HT1080 (cell line): ENCODE measurements around the gene FAM174C. TPM values are rescaled to one million over a fixed set of nuclear protein-coding genes. Genes with fewer than 3 reads are reported as not detected.
"Not testable (repeated sequence)": the region's sequence is repeated elsewhere in the genome, so short reads cannot be mapped to it uniquely, and the experiment has no call there.

Experiments
- DNase-seq: peaks from one replicate; pipeline ENCODE4 v3.0.0-alpha.2; 2015; ENCODE audit warnings: low read depth
- total RNA-seq: library from RNA; depleted of rRNA; stranded (reverse); fragments of >200 nt; shearing (Covaris generic); gene quantifications from 2 replicates; pipeline ENCODE4 v1.2.3, GENCODE V29; 2014

The FAM174C gene
- total RNA-seq, 1 experiment from 2014 or later = 53.1 TPM

DNA sequence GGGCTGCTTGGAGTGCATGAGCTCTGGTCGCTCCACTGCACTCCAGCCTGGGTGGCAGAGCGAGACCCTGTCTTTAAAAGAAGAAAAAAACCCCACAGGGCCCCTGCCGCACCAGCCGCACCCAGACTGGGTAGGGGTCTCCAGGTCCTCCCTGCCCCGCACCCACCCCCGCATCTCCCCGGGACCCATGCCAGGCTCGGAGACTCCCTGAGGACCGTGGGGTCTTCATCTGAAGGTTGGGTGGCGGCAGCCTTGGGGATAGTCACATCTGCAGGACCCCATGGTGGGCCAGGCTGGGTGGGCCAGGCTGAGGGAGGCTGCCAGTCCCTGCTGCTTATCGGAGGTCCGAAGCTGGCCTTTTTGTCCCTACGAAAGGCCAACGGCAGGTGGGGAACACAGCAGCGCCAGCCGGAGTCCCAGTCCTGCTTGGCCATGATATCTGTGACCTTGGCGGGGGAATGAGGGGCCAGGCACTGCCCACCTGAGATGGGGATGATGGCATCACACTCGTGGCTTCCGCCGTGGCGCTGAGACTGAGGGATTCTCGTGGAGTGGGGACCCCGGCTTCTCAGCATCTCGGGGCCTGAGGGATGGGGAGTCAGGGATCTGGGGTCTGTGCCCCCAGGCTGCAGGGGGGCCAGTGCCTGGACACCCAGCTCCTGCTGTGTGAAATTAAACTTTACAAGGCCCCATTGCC lies 21.4 kb downstream of the FAM174C start:
- no peak for DNase-seq

DNA sequence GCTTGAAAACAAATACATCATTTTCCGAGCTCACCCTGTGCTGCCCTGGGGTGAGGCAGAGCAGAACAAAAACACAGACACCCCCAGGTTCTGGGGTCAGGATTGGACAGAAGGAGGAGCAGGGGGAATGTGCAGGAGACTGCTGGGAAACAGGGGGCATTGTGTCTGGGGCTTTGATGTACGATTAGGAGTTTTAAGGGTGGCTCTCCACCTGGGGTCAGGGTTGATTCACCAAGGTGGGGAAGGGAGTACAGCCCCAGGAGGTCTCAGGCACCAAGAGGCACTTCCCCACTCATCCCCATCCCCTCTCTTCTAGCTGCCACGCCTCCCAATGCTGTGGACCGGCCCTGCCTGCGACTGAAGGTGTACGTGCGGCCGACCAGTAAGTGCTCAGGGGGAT lies 22.9 kb downstream of the FAM174C start:
- DNase-seq = no peak

DNA sequence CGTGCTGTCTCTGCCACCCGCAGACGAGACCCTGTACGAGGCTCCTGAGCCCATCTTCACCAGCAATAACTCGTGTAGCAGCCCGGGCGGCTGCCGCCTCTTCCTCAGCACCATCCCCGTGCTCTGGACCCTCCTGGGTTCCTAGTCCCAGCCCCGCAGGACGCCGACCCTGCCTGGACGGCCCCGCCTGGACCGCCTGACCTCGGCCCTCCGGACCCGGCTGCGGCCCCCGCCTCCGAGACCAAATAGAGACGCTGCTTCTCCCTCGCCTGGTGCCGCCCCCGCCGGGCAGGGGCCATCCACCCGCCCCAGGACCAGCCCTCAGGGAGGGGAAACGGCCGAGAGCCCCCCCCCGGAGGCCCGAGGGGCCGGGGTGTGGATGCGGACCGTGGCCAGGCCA lies 24.5 kb downstream of the FAM174C start:
- no peak for DNase-seq

DNA sequence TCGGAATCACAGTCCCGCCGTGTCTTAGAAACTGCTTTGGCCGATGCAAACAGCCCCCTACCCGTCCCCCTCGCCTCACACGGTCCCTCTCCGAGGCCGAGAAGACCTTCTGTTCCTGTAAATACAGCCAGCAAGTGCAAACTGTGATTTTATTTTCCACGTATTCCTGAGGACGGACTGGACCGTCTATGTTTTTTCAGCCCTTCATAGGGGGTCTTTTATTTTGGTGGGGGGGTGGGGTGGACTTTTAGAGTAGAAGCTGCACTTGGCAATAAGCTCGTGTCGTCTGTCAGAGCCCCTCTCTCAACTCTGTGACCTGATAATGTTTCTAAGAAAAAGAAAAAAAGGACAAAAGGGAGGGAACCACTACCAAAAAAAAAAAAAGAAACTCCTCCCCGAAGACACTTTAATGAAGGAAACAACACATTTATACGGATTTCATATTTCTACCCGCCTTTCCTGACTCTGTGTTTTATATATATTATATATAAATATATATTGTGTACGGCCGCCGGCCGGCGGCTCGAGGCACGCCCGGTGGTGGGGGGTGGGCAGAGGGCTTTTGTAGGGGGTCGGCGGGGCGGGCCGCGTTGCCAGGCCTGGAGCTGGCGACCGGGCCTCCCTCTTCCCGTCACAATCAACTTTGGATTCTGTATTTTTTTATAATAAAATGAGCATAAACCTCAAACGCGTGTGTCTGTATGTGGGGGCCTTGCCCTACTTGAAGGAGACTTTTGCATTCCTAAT lies 25.6 kb downstream of the FAM174C start:
- DNase-seq = no peak

DNA sequence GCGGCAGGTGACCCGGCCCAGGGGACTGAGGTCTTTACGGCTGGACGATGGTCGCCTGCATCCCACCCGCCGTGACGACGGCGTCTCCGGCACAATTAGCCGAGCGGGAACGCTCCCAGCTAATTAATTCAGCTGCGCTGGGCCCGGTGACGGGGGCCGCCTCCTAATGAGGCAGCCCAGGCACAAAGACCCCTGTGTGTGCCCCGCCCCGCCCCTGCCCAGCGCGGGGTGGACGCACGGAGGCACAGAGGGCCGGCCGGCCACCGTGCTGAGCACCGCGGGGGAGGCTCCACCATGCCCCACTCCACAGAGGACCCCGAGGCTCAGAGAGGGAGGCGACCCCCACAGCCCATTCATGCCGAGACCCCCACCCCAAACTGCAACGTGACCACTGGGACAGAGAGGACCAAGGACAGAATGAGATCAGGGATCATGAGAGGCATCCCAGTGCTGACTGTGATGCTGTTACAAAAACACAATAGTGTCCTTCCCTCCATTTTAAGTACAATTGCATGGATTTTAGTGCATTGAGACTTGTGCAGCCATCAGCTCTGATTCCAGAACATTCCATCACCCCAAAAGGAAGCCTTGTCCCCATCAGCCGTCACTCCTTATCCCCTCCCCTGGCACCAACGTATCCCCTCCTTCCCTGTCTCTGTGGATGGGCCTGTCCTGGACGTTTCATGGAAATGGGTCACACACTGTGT lies 27.4 kb downstream of the FAM174C start:
- DNase-seq = no peak

DNA sequence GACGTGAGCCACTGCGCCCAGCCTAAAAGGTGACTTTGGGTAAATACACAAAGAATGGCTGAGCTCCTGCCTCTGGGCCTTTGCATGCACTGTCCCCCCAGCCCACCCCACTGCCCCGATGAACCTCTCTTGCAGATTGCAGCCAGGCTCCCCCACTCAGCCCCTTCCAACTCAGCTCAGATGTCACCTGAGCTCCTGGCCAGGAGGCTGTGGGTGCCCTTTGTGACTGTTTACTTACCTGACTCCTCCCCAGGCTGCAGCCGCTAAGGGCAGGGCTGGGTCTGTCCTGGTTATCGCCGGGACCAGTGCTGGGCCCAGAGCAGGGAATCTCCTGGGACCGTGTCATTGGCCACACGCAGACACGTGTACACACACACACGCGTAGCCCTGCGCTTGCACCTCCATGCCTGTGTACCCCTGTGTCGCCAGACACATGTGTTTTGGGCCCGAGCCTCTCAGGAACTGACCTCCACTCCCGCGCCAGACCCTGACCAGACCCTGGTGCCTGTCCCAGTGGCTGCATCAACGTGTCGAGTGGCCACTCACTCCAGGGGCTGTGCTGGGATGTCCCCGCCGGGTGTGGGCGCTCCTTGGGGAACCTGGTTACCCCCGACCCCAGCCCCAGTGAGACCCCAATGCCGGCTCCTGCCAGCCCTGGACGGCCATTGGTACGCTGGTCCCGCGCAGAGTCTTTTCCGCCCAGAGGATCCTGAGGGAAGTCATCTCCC lies 29.0 kb downstream of the FAM174C start:
- DNase-seq = no peak

DNA sequence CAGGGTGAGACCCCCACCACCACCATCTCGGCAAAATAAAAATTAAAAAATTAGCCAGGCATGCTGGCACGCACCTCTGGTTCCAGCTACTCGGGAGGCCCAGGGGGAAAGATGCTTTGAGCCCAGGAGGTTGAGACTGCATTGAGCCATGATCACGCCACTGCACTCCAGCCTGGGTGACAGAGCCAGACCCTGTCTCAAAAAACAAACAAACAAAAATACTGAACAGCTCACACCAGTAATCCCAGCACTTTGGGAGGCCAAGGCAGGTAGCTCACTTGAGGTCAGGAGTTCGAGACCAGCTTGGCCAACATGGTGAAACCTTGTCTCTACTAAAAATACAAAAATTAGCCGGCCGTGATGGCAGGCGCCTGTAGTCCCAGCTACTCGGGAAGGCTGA lies 30.0 kb downstream of the FAM174C start:
- not testable (repeated sequence) for DNase-seq

DNA sequence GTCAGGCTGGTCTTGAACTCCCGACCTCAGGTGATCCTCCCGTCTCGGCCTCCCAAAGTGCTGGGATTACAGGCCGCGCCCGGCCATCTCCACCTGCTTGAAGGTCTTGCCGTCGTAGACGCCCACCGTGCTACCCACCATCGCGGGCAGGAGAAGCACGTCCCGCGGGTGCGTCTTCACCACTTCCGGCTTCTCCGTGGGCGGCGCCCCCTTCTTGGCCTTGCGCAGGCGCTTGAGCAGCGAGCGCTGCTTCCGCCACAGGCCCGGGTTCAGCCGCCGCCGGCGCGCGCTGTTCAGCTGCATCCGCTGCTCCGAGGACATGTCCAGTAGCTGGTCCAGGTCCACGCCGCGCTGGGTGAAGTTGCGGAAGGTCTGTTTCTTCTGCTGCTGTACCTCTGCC lies 32.0 kb downstream of the FAM174C start:
- DNase-seq = no peak

DNA sequence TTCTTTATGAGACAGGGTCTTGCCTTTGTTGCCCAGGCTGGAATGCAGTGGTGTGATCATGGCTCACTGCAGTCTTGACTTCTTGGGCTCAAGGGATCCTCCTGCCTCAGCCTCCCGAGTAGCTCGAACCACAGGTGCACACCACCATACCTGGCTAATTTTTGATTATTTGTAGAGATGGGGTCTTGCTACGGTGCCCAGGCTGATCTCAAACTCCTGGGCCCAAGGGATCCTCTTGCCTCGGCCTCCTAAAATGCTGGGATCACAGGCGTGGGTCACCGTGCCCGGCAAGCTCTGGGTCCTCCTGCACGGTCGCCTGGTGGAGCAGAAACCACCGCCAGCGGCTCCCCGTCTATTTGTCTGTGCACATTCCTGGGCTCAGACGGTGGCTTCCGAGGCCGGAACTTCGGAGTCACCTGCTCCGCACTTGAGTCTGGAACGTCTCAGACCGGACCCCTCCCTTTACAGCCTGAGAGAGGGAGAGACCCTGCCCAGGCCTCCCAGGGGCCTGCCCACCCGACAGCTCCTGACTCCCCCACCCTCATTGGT lies 32.5 kb downstream of the FAM174C start:
- DNase-seq = no peak

DNA sequence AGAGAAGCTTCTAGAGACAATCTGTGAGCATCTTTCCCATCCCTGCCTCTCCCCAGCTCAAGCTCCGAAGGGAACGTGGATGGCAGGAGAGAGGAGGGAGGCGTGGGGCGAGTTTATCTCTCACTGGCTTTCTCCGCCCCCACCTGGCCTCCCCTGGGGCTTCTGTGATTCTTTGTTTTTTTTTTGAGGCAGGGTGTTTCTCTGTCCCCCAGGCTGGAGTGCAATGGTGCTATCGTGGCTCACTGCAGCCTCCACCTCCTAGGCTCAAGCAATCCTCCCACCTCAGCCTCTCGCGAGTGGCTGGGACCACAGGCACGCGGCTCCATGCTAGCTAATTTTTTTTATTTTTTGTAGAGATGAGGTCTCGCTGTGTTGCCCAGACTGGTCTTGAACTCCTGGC lies 33.4 kb downstream of the FAM174C start:
- no peak for DNase-seq

DNA sequence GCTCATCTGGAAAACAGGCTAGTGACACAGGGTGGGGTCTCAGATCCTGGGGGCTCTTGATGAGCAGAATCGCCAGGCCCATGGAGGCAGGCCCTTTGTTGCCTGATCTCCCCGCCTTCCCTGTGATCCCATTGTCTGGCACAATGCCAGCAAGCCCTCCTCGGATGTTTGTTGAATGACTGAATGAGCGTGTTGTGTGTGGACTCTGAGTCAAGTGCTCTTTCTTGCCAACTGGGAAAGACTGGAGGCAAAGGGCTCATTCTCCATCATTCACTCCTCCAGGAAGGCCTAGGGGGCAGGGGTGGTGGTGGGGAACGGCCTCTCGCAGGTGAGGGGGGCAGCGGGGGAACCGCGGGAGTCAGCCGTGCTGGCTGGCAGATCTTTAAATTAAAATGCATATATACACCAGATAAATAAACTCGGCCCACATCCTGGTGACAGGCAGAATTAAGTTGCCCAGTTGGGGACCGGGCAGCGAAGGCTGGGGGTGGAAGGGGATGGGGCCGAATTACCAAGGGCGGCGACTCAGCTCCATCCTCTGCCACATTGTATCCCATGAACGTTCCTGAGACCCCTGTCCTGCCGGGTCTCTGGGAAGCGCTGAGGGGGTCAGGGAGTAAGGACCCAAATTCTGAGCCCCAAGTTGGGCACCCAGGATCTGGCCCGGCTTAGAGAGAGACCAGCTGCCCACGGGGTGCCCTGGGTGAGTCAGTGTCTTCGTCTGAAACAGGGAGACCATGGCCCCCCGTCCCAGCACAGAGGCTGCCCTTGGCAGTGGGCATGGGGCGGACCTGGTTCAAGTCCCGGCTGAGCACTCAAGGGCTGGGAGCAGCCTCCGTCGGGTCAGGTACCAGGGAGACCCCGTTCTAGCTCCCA lies 34.9 kb downstream of the FAM174C start:
- no peak for DNase-seq

DNA sequence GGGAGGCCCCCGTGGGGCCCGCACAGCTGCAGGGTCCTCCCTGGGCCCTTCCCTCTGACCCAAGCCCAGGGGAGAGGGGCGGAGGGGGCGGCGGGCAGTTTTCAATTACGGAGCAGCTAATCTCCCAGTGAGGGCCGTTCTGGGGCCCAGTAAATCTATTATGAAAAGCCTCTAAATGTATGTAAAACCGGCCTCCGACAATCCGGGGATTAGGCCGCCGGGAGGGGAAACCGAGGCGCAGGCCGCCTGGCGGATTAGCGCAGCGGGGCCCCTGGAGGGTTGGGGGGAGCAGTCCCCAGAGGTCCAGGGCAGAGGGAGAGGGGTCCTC lies 35.5 kb downstream of the FAM174C start:
- no peak for DNase-seq

DNA sequence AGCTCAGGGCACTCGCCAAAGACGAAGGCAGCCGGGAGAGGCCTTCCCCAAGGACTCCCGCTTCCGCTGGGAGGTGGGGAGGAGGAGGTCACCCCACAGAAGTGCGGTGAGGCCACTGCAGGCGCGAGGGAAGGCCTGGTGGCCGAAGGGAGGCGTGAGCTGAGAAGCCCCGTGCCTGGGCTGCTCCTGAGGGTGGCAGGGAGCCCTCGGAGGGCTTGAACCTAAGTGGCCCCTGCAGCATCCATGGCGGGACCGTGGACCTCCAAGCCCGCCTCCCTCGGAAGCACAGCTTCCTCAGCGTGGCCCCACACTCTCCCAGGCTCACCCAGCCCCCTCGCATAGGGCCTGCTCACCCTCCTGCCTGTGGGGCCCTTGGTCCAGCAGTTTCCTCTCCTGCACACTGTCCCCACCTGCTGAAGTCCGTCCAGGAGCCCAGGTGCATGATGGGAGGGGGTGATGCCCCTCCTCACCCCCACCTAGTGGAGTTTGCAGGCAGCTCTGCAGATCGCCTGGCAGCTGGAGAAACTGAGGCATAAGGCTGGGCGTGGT lies 36.3 kb downstream of the FAM174C start:
- DNase-seq = peak; percentile 28

DNA sequence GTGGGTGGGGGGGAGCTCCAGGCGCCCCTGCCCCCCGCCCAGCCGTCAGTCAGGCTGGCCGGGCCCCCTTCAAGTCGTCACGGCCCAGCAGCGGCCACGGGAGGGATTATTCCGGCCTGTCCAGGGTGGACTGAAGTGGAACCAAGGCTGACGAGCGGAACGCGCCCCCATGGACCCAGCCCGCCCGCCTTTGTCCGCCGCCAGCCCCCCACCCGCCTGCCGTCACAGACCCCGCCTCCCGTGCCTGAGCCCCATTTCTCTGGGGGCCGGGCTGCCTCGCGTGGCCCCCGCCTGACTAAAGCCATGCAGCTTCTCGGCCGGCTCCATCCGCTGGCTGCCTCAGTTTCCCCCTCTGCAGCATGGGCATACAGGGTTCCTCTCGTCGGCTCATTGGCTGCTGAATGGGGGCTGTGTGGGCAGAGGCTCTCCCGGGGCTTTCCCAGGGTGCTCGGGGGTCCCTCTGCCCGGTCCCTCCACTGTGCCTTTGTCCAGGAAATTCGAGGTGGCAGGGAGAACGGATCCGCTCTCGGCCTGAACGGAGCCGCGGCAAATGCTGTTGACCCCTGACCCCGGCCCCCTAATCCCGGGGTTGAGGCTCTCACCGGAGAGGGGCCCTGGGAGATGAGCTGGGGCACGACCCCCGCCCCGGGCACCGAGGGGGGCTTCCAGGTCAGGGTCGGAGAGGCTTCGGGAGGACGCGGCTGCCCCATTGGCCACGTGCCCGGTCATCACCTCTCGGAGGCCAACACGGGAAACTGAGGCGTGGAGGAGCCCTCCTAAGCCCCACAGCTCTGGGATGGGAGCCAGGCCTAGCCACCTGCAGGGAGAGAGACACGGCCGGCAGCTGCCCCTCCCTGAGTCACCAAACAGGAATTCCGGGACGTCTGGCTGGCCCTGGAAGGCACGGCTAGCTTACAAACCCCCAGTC lies 37.7 kb downstream of the FAM174C start:
- peak; percentile 73 for DNase-seq

DNA sequence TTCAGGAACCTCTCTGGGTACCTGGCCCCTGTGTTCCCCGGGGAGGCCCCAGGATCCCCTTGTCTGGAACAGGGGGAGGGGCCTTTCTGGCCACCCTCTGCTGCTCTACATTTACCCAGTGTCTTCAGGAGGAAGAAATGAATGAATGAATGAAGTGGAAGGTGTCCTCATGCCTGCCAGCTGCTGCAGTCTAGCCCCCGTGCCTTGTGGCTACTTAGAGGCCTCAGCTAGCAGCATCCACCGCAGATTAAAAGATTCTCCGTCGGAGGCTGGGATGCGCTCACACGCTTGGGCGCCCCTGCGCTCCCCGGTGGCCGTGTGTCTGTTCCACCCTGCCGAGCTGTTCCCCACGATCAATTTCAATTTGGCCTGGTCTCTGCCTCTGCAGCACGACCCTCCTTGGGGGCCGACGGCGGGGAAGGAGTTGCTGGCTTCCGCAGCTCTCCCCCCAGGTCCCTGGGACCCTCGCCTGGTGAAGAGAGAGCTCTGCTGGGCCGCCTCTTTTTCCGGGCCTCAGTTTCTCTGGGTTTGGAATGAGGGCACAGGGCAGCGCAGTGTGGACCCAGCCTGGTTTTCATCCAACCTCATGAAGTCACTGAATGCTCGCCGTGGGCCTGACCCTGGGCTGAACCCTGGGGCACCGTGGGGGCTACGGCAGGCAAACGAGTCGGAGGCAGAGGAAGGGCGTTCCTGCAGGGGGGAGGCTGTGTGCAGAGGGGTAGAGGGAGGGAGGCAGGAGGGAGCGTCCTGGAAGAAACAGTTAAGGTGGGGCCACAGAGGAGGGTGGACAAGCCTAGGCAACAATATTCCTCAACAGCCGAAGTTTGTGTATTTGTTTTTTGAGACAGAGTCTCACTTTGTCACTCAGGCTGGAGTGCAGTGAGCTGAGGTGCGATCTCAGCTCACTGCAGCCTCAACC lies 38.6 kb downstream of the FAM174C start:
- no peak for DNase-seq

DNA sequence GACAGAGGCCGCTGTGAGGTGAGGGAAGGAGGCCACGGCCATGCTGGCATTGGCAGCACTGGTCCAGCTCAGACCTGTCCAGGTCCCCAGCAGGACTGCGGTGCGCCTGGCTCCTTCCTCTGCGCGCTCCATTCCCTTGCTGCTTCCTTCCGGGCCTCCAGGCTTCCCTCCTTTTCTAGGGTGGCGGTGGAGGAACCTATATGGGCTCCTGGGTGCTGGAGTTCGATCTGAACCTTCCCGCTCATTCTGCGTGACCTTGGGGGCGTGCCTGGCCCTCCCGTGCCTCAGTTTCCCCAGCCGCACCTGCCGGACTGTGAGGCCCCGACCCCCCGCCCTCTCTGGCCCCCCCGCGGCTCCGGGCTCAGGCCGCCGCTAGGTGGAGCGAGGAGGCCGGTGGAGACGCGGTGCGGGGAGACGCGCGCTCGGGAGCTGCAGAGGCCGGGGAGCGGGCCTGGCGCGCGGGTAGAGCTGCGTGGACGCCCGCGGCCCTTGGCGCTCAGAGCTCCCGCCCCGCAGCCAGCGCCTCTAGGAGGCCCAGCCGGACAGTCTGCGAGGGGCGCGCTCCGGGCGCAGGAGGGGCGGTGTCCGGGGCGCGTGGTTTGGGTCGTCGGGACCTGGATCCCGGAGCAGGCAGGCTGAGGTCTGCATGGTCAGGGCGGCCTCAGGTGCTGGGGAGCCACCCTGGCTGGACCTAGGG lies 40.3 kb downstream of the FAM174C start:
- DNase-seq = no peak

DNA sequence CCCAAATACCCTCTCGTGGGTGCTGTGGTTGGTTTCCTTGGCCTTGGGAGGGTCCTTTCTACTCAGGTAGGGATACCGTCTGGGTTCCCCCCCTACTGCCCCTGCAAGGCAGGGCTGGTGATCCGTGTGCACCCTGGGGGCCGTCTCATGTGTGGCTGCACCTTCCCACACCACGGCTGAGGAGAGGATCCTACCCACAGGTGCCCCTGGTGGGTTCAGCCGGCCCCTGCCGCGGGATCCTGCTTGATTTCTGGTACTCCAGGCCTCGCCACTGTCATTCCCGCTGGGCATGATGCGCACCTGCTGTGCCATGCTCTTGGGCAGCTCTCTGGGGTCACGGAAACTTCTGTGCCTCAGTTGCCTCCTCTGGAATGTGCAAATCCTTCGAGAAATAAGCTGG lies 41.1 kb downstream of the FAM174C start:
- no peak for DNase-seq
